NCI-H146 (cell line): ENCODE measurements around the gene ARHGEF40.

Source experiments
- DNase-seq: peaks from one replicate; lab custom pipeline; 2025; lab: John Stamatoyannopoulos, UW

Gene ARHGEF40

GRCh38 chr14:21059842-21060613 is 10.1 kb upstream of the ARHGEF40 start:
- no peak for DNase-seq

- DNase-seq = no peak
Observed at GRCh38 chr14:21060614-21061346, 9.3 kb upstream of the ARHGEF40 start.

GRCh38 chr14:21061347-21061668 is 8.8 kb upstream of the ARHGEF40 start:
- no peak for DNase-seq

GRCh38 chr14:21063479-21063878 is 6.6 kb upstream of the ARHGEF40 start:
- no peak for DNase-seq

- DNase-seq = peak; percentile 17
Observed at GRCh38 chr14:21066882-21067502, 3.1 kb upstream of the ARHGEF40 start.

GRCh38 chr14:21068521-21069387 is 1.4 kb upstream of the ARHGEF40 start:
- DNase-seq = peak; percentile 63

- peak; percentile 50 for DNase-seq
Observed at GRCh38 chr14:21069388-21070082, 569 bp upstream of the ARHGEF40 start.

- peak; percentile 40 for DNase-seq
Observed at GRCh38 chr14:21070610-21071224, 613 bp downstream of the ARHGEF40 start.

- DNase-seq = peak; percentile 86
Observed at GRCh38 chr14:21071225-21072030, 1.3 kb downstream of the ARHGEF40 start.

- no peak for DNase-seq
Observed at GRCh38 chr14:21072031-21072473, 1.9 kb downstream of the ARHGEF40 start.

- DNase-seq = no peak
Observed at GRCh38 chr14:21072781-21073339, 2.8 kb downstream of the ARHGEF40 start.

- DNase-seq = no peak
Observed at GRCh38 chr14:21073921-21074320, 3.8 kb downstream of the ARHGEF40 start.

- DNase-seq = no peak
Observed at GRCh38 chr14:21074398-21075272, 4.5 kb downstream of the ARHGEF40 start.

- DNase-seq = no peak
Observed at GRCh38 chr14:21075719-21076437, 5.8 kb downstream of the ARHGEF40 start.

- no peak for DNase-seq
Observed at GRCh38 chr14:21077672-21078071, 7.6 kb downstream of the ARHGEF40 start.

GRCh38 chr14:21078287-21078686 is 8.2 kb downstream of the ARHGEF40 start:
- no peak for DNase-seq

GRCh38 chr14:21078726-21079125 is 8.6 kb downstream of the ARHGEF40 start:
- no peak for DNase-seq

- DNase-seq = no peak
Observed at GRCh38 chr14:21081521-21082142, 11.5 kb downstream of the ARHGEF40 start.
